Measurements from ENCODE around the gene CALD1. TPM values are rescaled to one million over a fixed set of nuclear protein-coding genes. Genes with fewer than 3 reads are reported as not detected.

The CALD1 gene
- total RNA-seq, 1 experiment from 2014 or later = 147 TPM

- TF ChIP-seq NR2C2 (CRISPR knock-in tag; IDR thresholded peaks at IDR 0.05) (no peak), ZNF219 (CRISPR knock-in tag; IDR thresholded peaks at IDR 0.05; ENCODE audit: borderline replicate concordance) (no peak), SMAD4 (CRISPR knock-in tag; IDR thresholded peaks at IDR 0.05) (no peak), RELA (CRISPR knock-in tag; IDR thresholded peaks at IDR 0.05; ENCODE audit: borderline replicate concordance) (no peak), FOXK1 (CRISPR knock-in tag; IDR thresholded peaks at IDR 0.05) (no peak), SOX15 (CRISPR knock-in tag; IDR thresholded peaks at IDR 0.05) (no peak), CREB1 (CRISPR knock-in tag; IDR thresholded peaks at IDR 0.05) (no peak), ZNF423 (CRISPR knock-in tag; IDR thresholded peaks at IDR 0.05) (no peak), ZNF671 (CRISPR knock-in tag; IDR thresholded peaks at IDR 0.05) (no peak), CBFB (CRISPR knock-in tag; IDR thresholded peaks at IDR 0.05; ENCODE audit: low read depth) (no peak)
- TF ChIP-seq, protein P1, sequence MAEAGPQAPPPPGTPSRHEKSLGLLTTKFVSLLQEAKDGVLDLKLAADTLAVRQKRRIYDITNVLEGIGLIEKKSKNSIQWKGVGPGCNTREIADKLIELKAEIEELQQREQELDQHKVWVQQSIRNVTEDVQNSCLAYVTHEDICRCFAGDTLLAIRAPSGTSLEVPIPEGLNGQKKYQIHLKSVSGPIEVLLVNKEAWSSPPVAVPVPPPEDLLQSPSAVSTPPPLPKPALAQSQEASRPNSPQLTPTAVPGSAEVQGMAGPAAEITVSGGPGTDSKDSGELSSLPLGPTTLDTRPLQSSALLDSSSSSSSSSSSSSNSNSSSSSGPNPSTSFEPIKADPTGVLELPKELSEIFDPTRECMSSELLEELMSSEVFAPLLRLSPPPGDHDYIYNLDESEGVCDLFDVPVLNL (CRISPR knock-in tag; IDR thresholded peaks at IDR 0.05; ENCODE audit: borderline replicate concordance, low read depth) = no peak
- TF ChIP-seq, protein P2, sequence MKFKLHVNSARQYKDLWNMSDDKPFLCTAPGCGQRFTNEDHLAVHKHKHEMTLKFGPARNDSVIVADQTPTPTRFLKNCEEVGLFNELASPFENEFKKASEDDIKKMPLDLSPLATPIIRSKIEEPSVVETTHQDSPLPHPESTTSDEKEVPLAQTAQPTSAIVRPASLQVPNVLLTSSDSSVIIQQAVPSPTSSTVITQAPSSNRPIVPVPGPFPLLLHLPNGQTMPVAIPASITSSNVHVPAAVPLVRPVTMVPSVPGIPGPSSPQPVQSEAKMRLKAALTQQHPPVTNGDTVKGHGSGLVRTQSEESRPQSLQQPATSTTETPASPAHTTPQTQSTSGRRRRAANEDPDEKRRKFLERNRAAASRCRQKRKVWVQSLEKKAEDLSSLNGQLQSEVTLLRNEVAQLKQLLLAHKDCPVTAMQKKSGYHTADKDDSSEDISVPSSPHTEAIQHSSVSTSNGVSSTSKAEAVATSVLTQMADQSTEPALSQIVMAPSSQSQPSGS (CRISPR knock-in tag; IDR thresholded peaks at IDR 0.05; ENCODE audit: borderline replicate concordance, low read depth) = no peak
- TF ChIP-seq, protein P3, sequence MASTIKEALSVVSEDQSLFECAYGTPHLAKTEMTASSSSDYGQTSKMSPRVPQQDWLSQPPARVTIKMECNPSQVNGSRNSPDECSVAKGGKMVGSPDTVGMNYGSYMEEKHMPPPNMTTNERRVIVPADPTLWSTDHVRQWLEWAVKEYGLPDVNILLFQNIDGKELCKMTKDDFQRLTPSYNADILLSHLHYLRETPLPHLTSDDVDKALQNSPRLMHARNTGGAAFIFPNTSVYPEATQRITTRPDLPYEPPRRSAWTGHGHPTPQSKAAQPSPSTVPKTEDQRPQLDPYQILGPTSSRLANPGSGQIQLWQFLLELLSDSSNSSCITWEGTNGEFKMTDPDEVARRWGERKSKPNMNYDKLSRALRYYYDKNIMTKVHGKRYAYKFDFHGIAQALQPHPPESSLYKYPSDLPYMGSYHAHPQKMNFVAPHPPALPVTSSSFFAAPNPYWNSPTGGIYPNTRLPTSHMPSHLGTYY (CRISPR knock-in tag; IDR thresholded peaks at IDR 0.05) = no peak
- TF ChIP-seq, protein P4, sequence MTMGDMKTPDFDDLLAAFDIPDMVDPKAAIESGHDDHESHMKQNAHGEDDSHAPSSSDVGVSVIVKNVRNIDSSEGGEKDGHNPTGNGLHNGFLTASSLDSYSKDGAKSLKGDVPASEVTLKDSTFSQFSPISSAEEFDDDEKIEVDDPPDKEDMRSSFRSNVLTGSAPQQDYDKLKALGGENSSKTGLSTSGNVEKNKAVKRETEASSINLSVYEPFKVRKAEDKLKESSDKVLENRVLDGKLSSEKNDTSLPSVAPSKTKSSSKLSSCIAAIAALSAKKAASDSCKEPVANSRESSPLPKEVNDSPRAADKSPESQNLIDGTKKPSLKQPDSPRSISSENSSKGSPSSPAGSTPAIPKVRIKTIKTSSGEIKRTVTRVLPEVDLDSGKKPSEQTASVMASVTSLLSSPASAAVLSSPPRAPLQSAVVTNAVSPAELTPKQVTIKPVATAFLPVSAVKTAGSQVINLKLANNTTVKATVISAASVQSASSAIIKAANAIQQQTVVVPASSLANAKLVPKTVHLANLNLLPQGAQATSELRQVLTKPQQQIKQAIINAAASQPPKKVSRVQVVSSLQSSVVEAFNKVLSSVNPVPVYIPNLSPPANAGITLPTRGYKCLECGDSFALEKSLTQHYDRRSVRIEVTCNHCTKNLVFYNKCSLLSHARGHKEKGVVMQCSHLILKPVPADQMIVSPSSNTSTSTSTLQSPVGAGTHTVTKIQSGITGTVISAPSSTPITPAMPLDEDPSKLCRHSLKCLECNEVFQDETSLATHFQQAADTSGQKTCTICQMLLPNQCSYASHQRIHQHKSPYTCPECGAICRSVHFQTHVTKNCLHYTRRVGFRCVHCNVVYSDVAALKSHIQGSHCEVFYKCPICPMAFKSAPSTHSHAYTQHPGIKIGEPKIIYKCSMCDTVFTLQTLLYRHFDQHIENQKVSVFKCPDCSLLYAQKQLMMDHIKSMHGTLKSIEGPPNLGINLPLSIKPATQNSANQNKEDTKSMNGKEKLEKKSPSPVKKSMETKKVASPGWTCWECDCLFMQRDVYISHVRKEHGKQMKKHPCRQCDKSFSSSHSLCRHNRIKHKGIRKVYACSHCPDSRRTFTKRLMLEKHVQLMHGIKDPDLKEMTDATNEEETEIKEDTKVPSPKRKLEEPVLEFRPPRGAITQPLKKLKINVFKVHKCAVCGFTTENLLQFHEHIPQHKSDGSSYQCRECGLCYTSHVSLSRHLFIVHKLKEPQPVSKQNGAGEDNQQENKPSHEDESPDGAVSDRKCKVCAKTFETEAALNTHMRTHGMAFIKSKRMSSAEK (CRISPR knock-in tag; IDR thresholded peaks at IDR 0.05; ENCODE audit: borderline replicate concordance) = no peak
- ATAC-seq (no peak), DNase-seq (ENCODE audit: low spot score) (no peak)
- Mint-ChIP-seq H3K4me3 (no peak overlapping the region), H3K27me3 (ENCODE audit: low read depth) (no peaks in the 10 kb centered on the region), H3K4me1 (peaks cover 14% of the 10 kb centered on the region; the same call in 1 of the 2 replicates), H3K27ac (no peak overlapping the region), H3K36me3 (no peaks in the 10 kb centered on the region; the same call in 1 of the 2 replicates), H3K9me3 (no peaks in the 10 kb centered on the region)
- ChIA-PET POLR2A (no interaction called here), CTCF (no interaction called here)
Measured at GRCh38 chr7:134820295-134820694, 40.9 kb downstream of the CALD1 start.

DNA sequence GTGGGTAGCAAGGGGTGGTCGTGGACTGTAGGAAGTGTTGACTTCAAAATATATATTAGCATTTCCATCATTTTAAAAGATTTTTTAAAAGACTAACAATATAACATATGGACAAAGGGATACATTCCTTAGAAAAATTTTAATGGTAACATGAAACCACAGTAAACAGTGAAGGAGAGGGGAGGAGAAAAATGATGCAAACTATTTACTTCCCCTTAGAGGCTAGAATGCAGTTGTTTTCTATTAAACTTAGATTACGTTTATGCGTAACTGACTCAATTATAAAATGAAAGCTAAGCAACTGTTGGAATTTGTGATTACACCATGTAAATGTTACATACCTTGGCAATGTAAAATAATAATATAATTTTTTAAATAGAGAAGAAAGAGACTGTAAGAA lies 41.3 kb downstream of the CALD1 start:
- Mint-ChIP-seq H3K27ac (no peak overlapping the region), H3K36me3 (no peaks in the 10 kb centered on the region; the same call in 1 of the 2 replicates), H3K4me3 (no peak overlapping the region), H3K4me1 (peaks cover 14% of the 10 kb centered on the region; the same call in 1 of the 2 replicates), H3K27me3 (ENCODE audit: low read depth) (no peaks in the 10 kb centered on the region), H3K9me3 (no peaks in the 10 kb centered on the region)
- POLR2A ChIA-PET = no interaction called here
- CTCF ChIA-PET = no interaction called here
- DNase-seq (ENCODE audit: low spot score) = no peak
- TF ChIP-seq TEAD4 (CRISPR knock-in tag; IDR thresholded peaks at IDR 0.05) (no peak), ZSCAN18 (CRISPR knock-in tag; IDR thresholded peaks at IDR 0.05) (no peak), CREM (CRISPR knock-in tag; IDR thresholded peaks at IDR 0.05) (no peak), AFF4 (CRISPR knock-in tag; IDR thresholded peaks at IDR 0.05; ENCODE audit: borderline replicate concordance) (no peak)
- TF ChIP-seq, protein P1 (CRISPR knock-in tag; IDR thresholded peaks at IDR 0.05; ENCODE audit: borderline replicate concordance, low read depth) = no peak
- no peak for ATAC-seq

Measured in WTC11 (cell line).